ENCODE measurements around the gene MYO15A.

Gene MYO15A

GRCh38 chr17:18108401-18109312, at the start of gene MYO15A:
MYO15A (plus strand) TSS chr17:18108756; CDS start chr17:18118801, 10,045 bp downstream.
- DNase-seq (ENCODE audit: low read depth): no peak

- no peak for DNase-seq (ENCODE audit: low read depth)
Observed at GRCh38 chr17:18059283-18059682, 49.3 kb upstream of the MYO15A start.

- no peak for DNase-seq (ENCODE audit: low read depth)
Observed at GRCh38 chr17:18064053-18064452, 44.5 kb upstream of the MYO15A start.

- DNase-seq (ENCODE audit: low read depth): no peak
Observed at GRCh38 chr17:18065546-18065945, 43.0 kb upstream of the MYO15A start.

- DNase-seq (ENCODE audit: low read depth): no peak
Observed at GRCh38 chr17:18066866-18067265, 41.7 kb upstream of the MYO15A start.

GRCh38 chr17:18069101-18069500, 39.5 kb upstream of the MYO15A start:
- DNase-seq (ENCODE audit: low read depth): no peak

GRCh38 chr17:18070861-18071340, 37.7 kb upstream of the MYO15A start:
- DNase-seq (ENCODE audit: low read depth): no peak

- DNase-seq (ENCODE audit: low read depth): no peak
Observed at GRCh38 chr17:18071751-18072150, 36.8 kb upstream of the MYO15A start.

GRCh38 chr17:18074566-18075272, 33.8 kb upstream of the MYO15A start:
- no peak for DNase-seq (ENCODE audit: low read depth)

GRCh38 chr17:18076936-18077335, 31.6 kb upstream of the MYO15A start:
- DNase-seq (ENCODE audit: low read depth): no peak

- DNase-seq (ENCODE audit: low read depth): no peak
Observed at GRCh38 chr17:18079543-18079942, 29.0 kb upstream of the MYO15A start.

GRCh38 chr17:18084256-18084655, 24.3 kb upstream of the MYO15A start:
- no peak for DNase-seq (ENCODE audit: low read depth)

- peak; percentile 78 for DNase-seq (ENCODE audit: low read depth)
Observed at GRCh38 chr17:18087610-18088491, 20.7 kb upstream of the MYO15A start, which contains the start of gene DRG2. DRG2 (plus strand) TSS chr17:18087948; CDS start chr17:18088024, 76 bp downstream.

- no peak for DNase-seq (ENCODE audit: low read depth)
Observed at GRCh38 chr17:18089613-18090012, 18.9 kb upstream of the MYO15A start.

- DNase-seq (ENCODE audit: low read depth): no peak
Observed at GRCh38 chr17:18093616-18094408, 14.7 kb upstream of the MYO15A start.

- no peak for DNase-seq (ENCODE audit: low read depth)
Observed at GRCh38 chr17:18094409-18094807, 14.1 kb upstream of the MYO15A start.

GRCh38 chr17:18099516-18099915, 9.0 kb upstream of the MYO15A start:
- no peak for DNase-seq (ENCODE audit: low read depth)

GRCh38 chr17:18100616-18101015, 7.9 kb upstream of the MYO15A start:
- DNase-seq (ENCODE audit: low read depth): no peak

- DNase-seq (ENCODE audit: low read depth): no peak
Observed at GRCh38 chr17:18101828-18102227, 6.7 kb upstream of the MYO15A start.

GRCh38 chr17:18102640-18103039, 5.9 kb upstream of the MYO15A start:
- no peak for DNase-seq (ENCODE audit: low read depth)

- no peak for DNase-seq (ENCODE audit: low read depth)
Observed at GRCh38 chr17:18105027-18105426, 3.5 kb upstream of the MYO15A start.
